Naive thymus-derived CD4-positive, alpha-beta T cell (primary cell): ENCODE data around the gene ASCL5. TPM values are rescaled to one million over a fixed set of nuclear protein-coding genes. Genes with fewer than 3 reads are reported as not detected.

ENCODE experiments used
- ATAC-seq: fragments of 150-1000 bp; cut with Tn5 transposase; 2 replicates; pipeline ENCODE4 v1.10.0; 2021; ENCODE audit warnings: mild to moderate bottlenecking, moderate library complexity
- CTCF ChIA-PET: fragments of 350-600 bp; sonication (Branson Sonifier 250); formaldehyde crosslinking; loops from one replicate; lab custom pipeline; 2021; ENCODE audit warnings: antibody characterized with exemption; lab: Charles Lee
- POLR2A ChIA-PET: fragments of 350-600 bp; sonication (Branson Sonifier 250); formaldehyde crosslinking; loops from one replicate; lab custom pipeline; 2021; ENCODE audit warnings: antibody characterized with exemption, inconsistent platforms; lab: Charles Lee
- DNase-seq, 9 donors: peaks; one replicate each; pipeline versions ENCODE4 v3.0.0 to v3.0.0-alpha.2; 2020 to 2022; ENCODE audit warnings: mixed read lengths in 1 of 9
- H3K27ac ChIP-seq: one replicate; pipeline ENCODE4 v1.7.0; 2013; ENCODE audit warnings: mild to moderate bottlenecking, low read depth, low read length, moderate library complexity
- H3K27me3 ChIP-seq, 2 donors: one replicate each; pipeline ENCODE4 v1.7.0; 2013; ENCODE audit warnings: low read length in 2 of 2, mild to moderate bottlenecking in 2 of 2, moderate library complexity in 2 of 2; ENCODE audit not compliant: control insufficient read depth in 2 of 2, insufficient read depth in 2 of 2
- H3K36me3 ChIP-seq, 3 experiments: 1 replicate in 2 of 3; 2 replicates in 1 of 3; pipeline ENCODE4 v1.7.0; 2013; ENCODE audit warnings: low read length in 3 of 3, mild to moderate bottlenecking in 3 of 3, moderate library complexity in 1 of 3; ENCODE audit not compliant: insufficient read depth in 3 of 3, control insufficient read depth in 2 of 3
- H3K4me1 ChIP-seq, 2 donors: one replicate each; pipeline ENCODE4 v1.7.0; 2013; ENCODE audit warnings: low read length in 2 of 2, mild to moderate bottlenecking in 2 of 2, moderate library complexity in 1 of 2; ENCODE audit not compliant: control insufficient read depth in 2 of 2, insufficient read depth in 2 of 2
- H3K4me3 ChIP-seq: 2 replicates; pipeline ENCODE4 v1.7.0; 2013; ENCODE audit warnings: mild to moderate bottlenecking, low read length
- H3K9me3 ChIP-seq, 3 experiments: 1 replicate in 2 of 3; 2 replicates in 1 of 3; pipeline ENCODE4 v1.7.0; 2013; ENCODE audit warnings: low read length in 3 of 3; ENCODE audit not compliant: control insufficient read depth in 2 of 3
- H3K27ac Mint-ChIP-seq, 9 donors: one replicate each; pipeline ENCODE4 v1.8.0; 2020 to 2022; ENCODE audit warnings: mixed read lengths in 9 of 9, mild to moderate bottlenecking in 8 of 9, moderate library complexity in 5 of 9, inconsistent platforms in 2 of 9
- H3K27me3 Mint-ChIP-seq, 5 donors: one replicate each; pipeline ENCODE4 v1.8.0; 2021 to 2022; ENCODE audit warnings: mixed read lengths in 5 of 5, mild to moderate bottlenecking in 1 of 5
- H3K36me3 Mint-ChIP-seq, 5 donors: one replicate each; pipeline ENCODE4 v1.8.0; 2020 to 2022; ENCODE audit warnings: mixed read lengths in 5 of 5, mild to moderate bottlenecking in 3 of 5, inconsistent platforms in 1 of 5
- H3K4me1 Mint-ChIP-seq, 7 donors: one replicate each; pipeline ENCODE4 v1.8.0; 2020 to 2022; ENCODE audit warnings: mixed read lengths in 7 of 7, mild to moderate bottlenecking in 3 of 7, inconsistent platforms in 1 of 7
- H3K4me3 Mint-ChIP-seq, 10 donors: one replicate each; pipeline ENCODE4 v1.8.0; 2020 to 2022; ENCODE audit warnings: mild to moderate bottlenecking in 10 of 10, mixed read lengths in 10 of 10, moderate library complexity in 6 of 10, inconsistent platforms in 2 of 10
- H3K9me3 Mint-ChIP-seq, 11 donors: one replicate each; pipeline ENCODE4 v1.8.0; 2020 to 2022; ENCODE audit warnings: mixed read lengths in 11 of 11, mild to moderate bottlenecking in 4 of 11, inconsistent platforms in 1 of 11, moderate library complexity in 1 of 11
- intact Hi-C, 2 donors: fragments of 100-400 bp; cut with micrococcal nuclease; formaldehyde crosslinking; loops; one replicate each; pipeline ENCODE4 v1.15.1; 2023
- polyA plus RNA-seq, 2 donors: library from polyadenylated mRNA; unstranded; fragments of 300-500 nt; fragmentation: Illumina TruSeq; gene quantifications; one replicate each; pipeline ENCODE4 v1.2.3, GENCODE V29; 2021
- total RNA-seq, 6 experiments: library from RNA in 5 of 6; stranded (reverse) in 5 of 6; gene quantifications; 1 replicate in 5 of 6; 2 replicates in 1 of 6; pipeline ENCODE4 v1.2.3 and lab custom pipeline; 2021 to 2026

ASCL5 gene
- total and polyA plus RNA-seq, 7 experiments from 2014 or later = 0.08 to 0.56 (median 0.21) TPM; not detected in 3

- ChIA-PET POLR2A (interaction anchor here (1.4 to 1.7 kb wide), 2 partner anchors 12 to 175 kb away, joined by 3 to 6 read pairs; no protein-coding TSS in a partner anchor), CTCF (interaction anchor here (0.6 to 1.8 kb wide), 2 partner anchors 36 to 70 kb away, joined by 3 to 5 read pairs; no protein-coding TSS in a partner anchor)
- H3K27ac ChIP-seq = no peak overlapping the region
- Mint-ChIP-seq H3K36me3 (peaks cover 0 to 11% (median 5%) of the 10 kb centered on the region in 5 donors), H3K27ac (peak overlapping the region in 1 of 9 donors; percentile 37), H3K27me3 (peaks cover 9 to 25% (median 11%) of the 10 kb centered on the region in 5 donors), H3K9me3 (no peaks in the 10 kb centered on the region), H3K4me1 (peaks cover 12 to 36% (median 20%) of the 10 kb centered on the region in 7 donors), H3K4me3 (peak overlapping the region in 4 of 10 donors; percentile 86 to 94 (median 94))
- no peak for DNase-seq
- intact Hi-C loops = loop anchor here (2.0 to 10.0 kb wide), 6 partner anchors 41 to 1799 kb away; partner anchors contain the start of genes ADIPOR1 (in 1 of the 2), IPO9 (in 1 of the 2) and TIMM17A (in 1 of the 2)
- no peak for ATAC-seq
- peaks cover 7 to 14% of the 10 kb centered on the region in 2 donors for H3K4me1 ChIP-seq
- H3K36me3 ChIP-seq = peaks cover 0 to 20% (median 0%) of the 10 kb centered on the region in 3 experiments
- no peaks in the 10 kb centered on the region for H3K27me3 ChIP-seq
- no peaks in the 10 kb centered on the region for H3K9me3 ChIP-seq
- no peak overlapping the region for H3K4me3 ChIP-seq
These were observed 28.4 kb upstream of the ASCL5 start for GRCh38 chr1:201155354-201155753.

- Histone ChIP-seq H3K4me1 (peaks cover 7 to 14% of the 10 kb centered on the region in 2 donors), H3K27ac (peak within 1 kb of the TSS; percentile 65), H3K27me3 (no peaks in the 10 kb centered on the region), H3K36me3 (peaks cover 0 to 28% (median 0%) of the 10 kb centered on the region in 3 experiments), H3K9me3 (no peaks in the 10 kb centered on the region), H3K4me3 (peak within 1 kb of the TSS; percentile 48)
- Mint-ChIP-seq H3K36me3 (peaks cover 0 to 11% (median 6%) of the 10 kb centered on the region in 5 donors), H3K4me1 (peaks cover 12 to 36% (median 20%) of the 10 kb centered on the region in 7 donors), H3K9me3 (no peaks in the 10 kb centered on the region), H3K27ac (peak within 1 kb of the TSS; percentile 83 to 96 (median 91)), H3K27me3 (peaks cover 6 to 25% (median 9%) of the 10 kb centered on the region in 5 donors), H3K4me3 (peak within 1 kb of the TSS; percentile 86 to 94 (median 93))
- intact Hi-C loops = loop anchor here (1.0 to 10.0 kb wide), 13 partner anchors 16 to 1800 kb away; partner anchors contain the start of genes ADIPOR1 (in 1 of the 2), IPO9 (in 1 of the 2), KIF21B (in 1 of the 2) and TIMM17A (in 1 of the 2)
- ATAC-seq (peak; percentile 97), DNase-seq (peak; percentile 94 to 99 (median 97))
- ChIA-PET CTCF (interaction anchor here (0.5 to 1.8 kb wide), 6 partner anchors 8 to 532 kb away, joined by 3 to 5 read pairs (median 4); no protein-coding TSS in a partner anchor), POLR2A (interaction anchor here (1.1 to 1.9 kb wide), 7 partner anchors 12 to 175 kb away, joined by 3 to 11 read pairs (median 4); no protein-coding TSS in a partner anchor)
These were observed 27.6 kb upstream of the ASCL5 start, which contains the start of gene TMEM9 for GRCh38 chr1:201154389-201155165. Gene TMEM9, minus strand, starts transcription at chr1:201154474. Its CDS starts 551 bp downstream, at chr1:201153923.

- intact Hi-C loops = loop anchor here (1.0 to 10.0 kb wide), 13 partner anchors 17 to 1801 kb away; partner anchors contain the start of genes ADIPOR1 (in 1 of the 2), IPO9 (in 1 of the 2), KIF21B (in 1 of the 2) and TIMM17A (in 1 of the 2)
- ChIA-PET POLR2A (interaction anchor here (0.6 to 1.9 kb wide), 9 partner anchors 11 to 1871 kb away, joined by 3 to 11 read pairs (median 3); no protein-coding TSS in a partner anchor), CTCF (interaction anchor here (0.6 to 1.8 kb wide), 5 partner anchors 9 to 182 kb away, joined by 3 to 5 read pairs (median 3); no protein-coding TSS in a partner anchor)
- Mint-ChIP-seq H3K27ac (peak overlapping the region; percentile 83 to 96 (median 91)), H3K4me3 (peak overlapping the region; percentile 86 to 94 (median 93)), H3K27me3 (peaks cover 5 to 22% (median 9%) of the 10 kb centered on the region in 5 donors), H3K4me1 (peaks cover 12 to 36% (median 20%) of the 10 kb centered on the region in 7 donors), H3K36me3 (peaks cover 0 to 17% (median 7%) of the 10 kb centered on the region in 5 donors), H3K9me3 (no peaks in the 10 kb centered on the region)
- Histone ChIP-seq H3K4me3 (peak overlapping the region; percentile 48), H3K27ac (peak overlapping the region; percentile 65), H3K4me1 (peaks cover 7 to 14% of the 10 kb centered on the region in 2 donors), H3K36me3 (peaks cover 0 to 36% (median 0%) of the 10 kb centered on the region in 3 experiments), H3K27me3 (no peaks in the 10 kb centered on the region), H3K9me3 (no peaks in the 10 kb centered on the region)
- peak; percentile 80 for ATAC-seq
- DNase-seq = no peak
These were observed 26.7 kb upstream of the ASCL5 start for GRCh38 chr1:201153474-201154388.

GRCh38 chr1:201149400-201149799 lies 22.4 kb upstream of the ASCL5 start:
- ChIA-PET CTCF (no interaction called here), POLR2A (interaction anchor here (1.4 kb wide), 1 partner anchor 36 kb away, joined by 3 read pairs; no protein-coding TSS in a partner anchor)
- Mint-ChIP-seq H3K4me1 (peaks cover 7 to 27% (median 16%) of the 10 kb centered on the region in 7 donors), H3K27me3 (peaks cover 0 to 1% (median 0%) of the 10 kb centered on the region in 5 donors), H3K4me3 (peak overlapping the region in 1 of 10 donors; percentile 1), H3K27ac (no peak overlapping the region), H3K36me3 (peaks cover 3 to 42% (median 10%) of the 10 kb centered on the region in 5 donors), H3K9me3 (no peaks in the 10 kb centered on the region)
- H3K4me1 ChIP-seq = peaks cover 7 to 8% of the 10 kb centered on the region in 2 donors
- intact Hi-C loops = loop anchor here in 1 of 2 donors (1.0 kb wide), 1 partner anchor 74 kb away; no protein-coding TSS in a partner anchor
- H3K27ac ChIP-seq = no peak overlapping the region
- peaks cover 0 to 79% (median 9%) of the 10 kb centered on the region in 3 experiments for H3K36me3 ChIP-seq
- DNase-seq = peak in 2 of 9 donors; percentile 5
- H3K27me3 ChIP-seq = no peaks in the 10 kb centered on the region
- H3K4me3 ChIP-seq = no peak overlapping the region
- no peak for ATAC-seq
- H3K9me3 ChIP-seq = no peaks in the 10 kb centered on the region

GRCh38 chr1:201147396-201148015 lies 20.5 kb upstream of the ASCL5 start:
- peaks cover 0 to 93% (median 9%) of the 10 kb centered on the region in 3 experiments for H3K36me3 ChIP-seq

More at GRCh38 chr1:201147396-201148015, 20.5 kb upstream of the ASCL5 start:
- intact Hi-C loops = no loop called here
- ChIA-PET CTCF (interaction anchor here (0.6 kb wide), 1 partner anchor 136 kb away, joined by 3 read pairs; no protein-coding TSS in a partner anchor), POLR2A (no interaction called here)
- no peak for ATAC-seq
- Histone ChIP-seq H3K27me3 (no peaks in the 10 kb centered on the region), H3K9me3 (no peaks in the 10 kb centered on the region), H3K4me1 (no peaks in the 10 kb centered on the region), H3K27ac (no peak overlapping the region), H3K4me3 (no peak overlapping the region)
- Mint-ChIP-seq H3K4me1 (peaks cover 0 to 12% (median 6%) of the 10 kb centered on the region in 7 donors), H3K9me3 (no peaks in the 10 kb centered on the region), H3K27me3 (no peaks in the 10 kb centered on the region), H3K27ac (peak overlapping the region in 1 of 9 donors; percentile 72), H3K4me3 (peak overlapping the region in 1 of 10 donors; percentile 16), H3K36me3 (peaks cover 3 to 59% (median 26%) of the 10 kb centered on the region in 5 donors)
- no peak for DNase-seq
